ENCODE results near the gene SP5.

DNA sequence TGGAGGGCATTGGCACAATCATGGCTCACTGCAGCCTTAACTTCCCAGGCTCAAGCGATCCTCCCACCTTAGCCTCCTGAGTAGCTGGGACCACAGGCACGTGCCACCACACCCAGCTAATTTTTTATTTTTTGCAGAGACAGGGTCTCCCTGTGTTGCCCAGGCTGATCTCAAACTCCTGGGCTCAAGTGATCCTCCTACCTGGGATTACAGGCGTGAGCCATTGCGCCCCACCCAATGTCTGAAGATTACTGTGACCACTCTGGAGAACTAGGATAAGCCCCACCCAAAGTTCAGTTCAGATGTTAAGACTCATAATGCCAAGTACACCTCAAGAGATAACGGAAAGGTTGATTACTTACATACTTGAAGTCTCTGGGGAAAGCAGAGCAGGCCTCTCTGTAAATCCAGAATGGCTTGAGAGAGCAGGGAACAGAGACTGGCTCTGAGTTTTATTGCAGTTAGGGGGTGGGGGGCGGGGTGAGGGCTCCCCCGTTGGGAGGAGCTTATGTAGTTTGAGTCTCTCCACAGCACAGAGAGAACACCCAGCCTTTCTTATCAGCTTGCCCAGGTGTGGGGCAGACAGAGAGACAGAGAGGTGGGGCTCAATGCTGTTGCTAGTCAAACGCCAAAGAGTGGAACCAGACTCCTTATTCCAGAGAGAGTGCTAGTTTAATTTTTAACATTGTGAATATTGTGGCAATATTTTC is 28.5 kb downstream of the SP5 start:
- TF ChIP-seq, protein P1, sequence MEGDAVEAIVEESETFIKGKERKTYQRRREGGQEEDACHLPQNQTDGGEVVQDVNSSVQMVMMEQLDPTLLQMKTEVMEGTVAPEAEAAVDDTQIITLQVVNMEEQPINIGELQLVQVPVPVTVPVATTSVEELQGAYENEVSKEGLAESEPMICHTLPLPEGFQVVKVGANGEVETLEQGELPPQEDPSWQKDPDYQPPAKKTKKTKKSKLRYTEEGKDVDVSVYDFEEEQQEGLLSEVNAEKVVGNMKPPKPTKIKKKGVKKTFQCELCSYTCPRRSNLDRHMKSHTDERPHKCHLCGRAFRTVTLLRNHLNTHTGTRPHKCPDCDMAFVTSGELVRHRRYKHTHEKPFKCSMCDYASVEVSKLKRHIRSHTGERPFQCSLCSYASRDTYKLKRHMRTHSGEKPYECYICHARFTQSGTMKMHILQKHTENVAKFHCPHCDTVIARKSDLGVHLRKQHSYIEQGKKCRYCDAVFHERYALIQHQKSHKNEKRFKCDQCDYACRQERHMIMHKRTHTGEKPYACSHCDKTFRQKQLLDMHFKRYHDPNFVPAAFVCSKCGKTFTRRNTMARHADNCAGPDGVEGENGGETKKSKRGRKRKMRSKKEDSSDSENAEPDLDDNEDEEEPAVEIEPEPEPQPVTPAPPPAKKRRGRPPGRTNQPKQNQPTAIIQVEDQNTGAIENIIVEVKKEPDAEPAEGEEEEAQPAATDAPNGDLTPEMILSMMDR (IDR thresholded peaks at IDR 0.05; ENCODE audit: low read depth, low read length, poor library complexity, severe bottlenecking) = no peak
- no peak for TF ChIP-seq EZH2phosphoT487 (IDR thresholded peaks at IDR 0.05; ENCODE audit: borderline replicate concordance, low read length)

Measured in DOHH2 (cell line).